Osteocyte (in vitro differentiated cells): ENCODE results near the gene LAMTOR1. TPM values are rescaled to one million over a fixed set of nuclear protein-coding genes. Genes with fewer than 3 reads are reported as not detected.

Experiments used
- DNase-seq: peaks from one replicate; pipeline ENCODE4 v3.0.0; 2021; ENCODE audit warnings: mixed read lengths; ENCODE audit not compliant: unreplicated experiment; ENCODE audit errors: extremely low spot score
- H3K27ac Mint-ChIP-seq: one replicate; pipeline ENCODE4 v1.8.0; 2021; ENCODE audit warnings: mild to moderate bottlenecking, mixed read lengths; ENCODE audit not compliant: unreplicated experiment
- H3K27me3 Mint-ChIP-seq: one replicate; pipeline ENCODE4 v1.8.0; 2021; ENCODE audit warnings: mixed read lengths; ENCODE audit not compliant: unreplicated experiment
- H3K36me3 Mint-ChIP-seq: one replicate; pipeline ENCODE4 v1.8.0; 2021; ENCODE audit warnings: mixed read lengths; ENCODE audit not compliant: unreplicated experiment
- H3K4me1 Mint-ChIP-seq: one replicate; pipeline ENCODE4 v1.8.0; 2021; ENCODE audit warnings: mixed read lengths; ENCODE audit not compliant: unreplicated experiment
- H3K4me3 Mint-ChIP-seq: one replicate; pipeline ENCODE4 v1.8.0; 2021; ENCODE audit warnings: mild to moderate bottlenecking, moderate library complexity, mixed read lengths; ENCODE audit not compliant: unreplicated experiment
- H3K9me3 Mint-ChIP-seq: one replicate; pipeline ENCODE4 v1.8.0; 2021; ENCODE audit warnings: mixed read lengths; ENCODE audit not compliant: unreplicated experiment
- total RNA-seq: library from RNA; stranded (reverse); gene quantifications from 2 replicates; pipeline ENCODE4 v1.2.1, GENCODE V29; 2021
- TF ChIP-seq, protein P1 (sequence below): fragments of 200-600 bp; sonication (generic); IDR thresholded peaks from 2 replicates; pipeline ENCODE4 v1.5.0; 2021; ENCODE audit warnings: antibody characterized with exemption, mild to moderate bottlenecking, moderate library complexity

The LAMTOR1 gene
- total RNA-seq, 1 donor from 2014 or later: 96.8 TPM

GRCh38 chr11:72102162-72102561, 935 bp downstream of the LAMTOR1 start:
- no peaks in the 10 kb centered on the region for H3K9me3 Mint-ChIP-seq
- peaks cover 16% of the 10 kb centered on the region for H3K36me3 Mint-ChIP-seq
- peak overlapping the region; percentile 91 for H3K4me3 Mint-ChIP-seq
- H3K27ac Mint-ChIP-seq: peak overlapping the region; percentile 88
- peaks cover 33% of the 10 kb centered on the region for H3K4me1 Mint-ChIP-seq
- no peak for DNase-seq
- no peaks in the 10 kb centered on the region for H3K27me3 Mint-ChIP-seq
- TF ChIP-seq, protein P1, sequence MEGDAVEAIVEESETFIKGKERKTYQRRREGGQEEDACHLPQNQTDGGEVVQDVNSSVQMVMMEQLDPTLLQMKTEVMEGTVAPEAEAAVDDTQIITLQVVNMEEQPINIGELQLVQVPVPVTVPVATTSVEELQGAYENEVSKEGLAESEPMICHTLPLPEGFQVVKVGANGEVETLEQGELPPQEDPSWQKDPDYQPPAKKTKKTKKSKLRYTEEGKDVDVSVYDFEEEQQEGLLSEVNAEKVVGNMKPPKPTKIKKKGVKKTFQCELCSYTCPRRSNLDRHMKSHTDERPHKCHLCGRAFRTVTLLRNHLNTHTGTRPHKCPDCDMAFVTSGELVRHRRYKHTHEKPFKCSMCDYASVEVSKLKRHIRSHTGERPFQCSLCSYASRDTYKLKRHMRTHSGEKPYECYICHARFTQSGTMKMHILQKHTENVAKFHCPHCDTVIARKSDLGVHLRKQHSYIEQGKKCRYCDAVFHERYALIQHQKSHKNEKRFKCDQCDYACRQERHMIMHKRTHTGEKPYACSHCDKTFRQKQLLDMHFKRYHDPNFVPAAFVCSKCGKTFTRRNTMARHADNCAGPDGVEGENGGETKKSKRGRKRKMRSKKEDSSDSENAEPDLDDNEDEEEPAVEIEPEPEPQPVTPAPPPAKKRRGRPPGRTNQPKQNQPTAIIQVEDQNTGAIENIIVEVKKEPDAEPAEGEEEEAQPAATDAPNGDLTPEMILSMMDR: no peak

DNA sequence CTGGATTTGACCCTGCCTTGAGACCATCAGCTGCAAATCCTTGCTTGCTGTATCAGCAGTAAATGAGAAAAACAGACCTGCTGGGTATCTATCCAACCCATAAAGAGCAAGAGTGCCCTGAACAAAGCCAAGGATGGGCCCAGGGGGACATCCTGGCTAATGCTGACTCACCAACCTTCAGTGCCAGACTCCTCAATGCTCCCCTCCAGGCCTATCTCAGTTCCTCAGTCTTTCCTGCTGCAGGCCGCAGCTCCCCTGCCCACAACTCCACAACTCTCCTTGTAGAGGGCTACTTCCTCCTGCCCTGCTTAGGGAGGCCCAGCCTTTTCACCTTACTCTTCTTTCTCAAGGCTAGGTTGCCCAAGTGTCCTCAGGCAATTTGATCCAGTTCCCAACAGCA, 2.6 kb downstream of the LAMTOR1 start:
- Mint-ChIP-seq H3K27ac (no peak overlapping the region), H3K36me3 (peaks cover 22% of the 10 kb centered on the region), H3K9me3 (no peaks in the 10 kb centered on the region), H3K27me3 (no peaks in the 10 kb centered on the region), H3K4me3 (no peak overlapping the region), H3K4me1 (peaks cover 33% of the 10 kb centered on the region)
- TF ChIP-seq, protein P1: no peak
- no peak for DNase-seq

- Mint-ChIP-seq H3K4me1 (peaks cover 33% of the 10 kb centered on the region), H3K27me3 (no peaks in the 10 kb centered on the region), H3K27ac (no peak overlapping the region), H3K36me3 (peaks cover 22% of the 10 kb centered on the region), H3K9me3 (no peaks in the 10 kb centered on the region), H3K4me3 (no peak overlapping the region)
- TF ChIP-seq, protein P1: no peak
- DNase-seq: no peak
Measured at GRCh38 chr11:72100009-72100408, 3.1 kb downstream of the LAMTOR1 start.

DNA sequence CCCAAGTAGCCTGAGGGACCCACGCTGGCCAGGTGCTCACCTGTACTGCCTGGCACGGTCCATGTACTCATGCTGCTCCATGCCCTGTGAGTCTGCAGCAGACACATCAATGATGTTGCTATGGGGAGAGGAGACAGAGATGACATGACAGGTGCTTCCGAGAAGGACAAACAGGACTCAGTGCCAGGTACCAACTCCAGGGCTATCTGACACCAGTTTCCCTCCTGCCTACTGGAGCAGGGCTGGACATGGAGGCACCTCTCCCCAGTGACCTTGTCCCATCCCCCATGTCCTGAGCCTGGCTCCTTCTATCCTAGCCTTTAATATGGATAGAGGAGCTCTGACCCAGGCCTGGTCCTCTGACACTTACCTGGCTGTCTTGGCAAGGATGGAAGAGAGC, 4.4 kb downstream of the LAMTOR1 start:
- no peaks in the 10 kb centered on the region for H3K27me3 Mint-ChIP-seq
- no peak overlapping the region for H3K27ac Mint-ChIP-seq

GRCh38 chr11:72091292-72091691, 11.8 kb downstream of the LAMTOR1 start:
- Mint-ChIP-seq H3K4me3 (no peak overlapping the region), H3K36me3 (peaks cover 3% of the 10 kb centered on the region), H3K4me1 (no peaks in the 10 kb centered on the region), H3K27ac (peak overlapping the region; percentile 31), H3K9me3 (no peaks in the 10 kb centered on the region), H3K27me3 (no peaks in the 10 kb centered on the region)
- DNase-seq: no peak
- TF ChIP-seq, protein P1: peak; percentile 80

More for the DNA sequence above, 4.4 kb downstream of the LAMTOR1 start:
- Mint-ChIP-seq H3K9me3 (no peaks in the 10 kb centered on the region), H3K4me3 (no peak overlapping the region), H3K36me3 (peaks cover 22% of the 10 kb centered on the region), H3K4me1 (peaks cover 28% of the 10 kb centered on the region)
- DNase-seq: no peak
- TF ChIP-seq, protein P1: no peak
